ENCODE results near the gene GOLGA6D. TPM values are rescaled to one million over a fixed set of nuclear protein-coding genes. Genes with fewer than 3 reads are reported as not detected.
"Not testable (repeated sequence)": the region's sequence is repeated elsewhere in the genome, so short reads cannot be mapped to it uniquely, and the experiment has no call there.

GOLGA6D gene
- total RNA-seq, 2 donors from 2014 or later, result 0.16 TPM; not detected in 1

GRCh38 chr15:75307778-75308390 lies 25.2 kb downstream of the GOLGA6D start:
- no peak overlapping the region for H3K4me3 Mint-ChIP-seq

GRCh38 chr15:75309711-75310110 lies 27.1 kb downstream of the GOLGA6D start:
- no peak overlapping the region for H3K27ac Mint-ChIP-seq
- ATAC-seq (replicated peaks), result no peak
- no peaks in the 10 kb centered on the region for H3K36me3 Mint-ChIP-seq (ENCODE audit: low read depth)
- peaks cover 34% of the 10 kb centered on the region for H3K27me3 Mint-ChIP-seq
- H3K4me1 Mint-ChIP-seq, result no peaks in the 10 kb centered on the region
- no peak overlapping the region for H3K4me3 Mint-ChIP-seq
- no peaks in the 10 kb centered on the region for H3K9me3 Mint-ChIP-seq

More at GRCh38 chr15:75307778-75308390, 25.2 kb downstream of the GOLGA6D start:
- peaks cover 47% of the 10 kb centered on the region for H3K27me3 Mint-ChIP-seq
- no peaks in the 10 kb centered on the region for H3K9me3 Mint-ChIP-seq
- H3K27ac Mint-ChIP-seq, result no peak overlapping the region
- H3K4me1 Mint-ChIP-seq, result no peaks in the 10 kb centered on the region
- no peaks in the 10 kb centered on the region for H3K36me3 Mint-ChIP-seq (ENCODE audit: low read depth)
- no peak for ATAC-seq (replicated peaks)

- not testable (repeated sequence) for H3K4me1 Mint-ChIP-seq; H3K27ac Mint-ChIP-seq; H3K9me3 Mint-ChIP-seq; H3K36me3 Mint-ChIP-seq (ENCODE audit: low read depth); ATAC-seq (replicated peaks)
- peak overlapping the region; percentile 4 for H3K4me3 Mint-ChIP-seq
- H3K27me3 Mint-ChIP-seq, result peaks cover 19% of the 10 kb centered on the region
These were observed 29.9 kb downstream of the GOLGA6D start for GRCh38 chr15:75312548-75312947.

GRCh38 chr15:75313116-75313845 lies 30.6 kb downstream of the GOLGA6D start:
- Mint-ChIP-seq H3K36me3 (ENCODE audit: low read depth) (no peaks in the 10 kb centered on the region), H3K4me1 (no peaks in the 10 kb centered on the region), H3K9me3 (no peaks in the 10 kb centered on the region), H3K27me3 (peaks cover 14% of the 10 kb centered on the region), H3K4me3 (peak overlapping the region; percentile 4), H3K27ac (no peak overlapping the region)
- ATAC-seq (replicated peaks), result peak; percentile 90

GRCh38 chr15:75314552-75315290 lies 32.1 kb downstream of the GOLGA6D start:
- no peaks in the 10 kb centered on the region for H3K36me3 Mint-ChIP-seq (ENCODE audit: low read depth)
- no peak overlapping the region for H3K27ac Mint-ChIP-seq
- no peaks in the 10 kb centered on the region for H3K9me3 Mint-ChIP-seq
- no peaks in the 10 kb centered on the region for H3K4me1 Mint-ChIP-seq
- no peak overlapping the region for H3K4me3 Mint-ChIP-seq
- ATAC-seq (replicated peaks), result no peak
- peaks cover 10% of the 10 kb centered on the region for H3K27me3 Mint-ChIP-seq

GRCh38 chr15:75319231-75319897 lies 36.7 kb downstream of the GOLGA6D start:
- H3K36me3 Mint-ChIP-seq (ENCODE audit: low read depth); H3K4me3 Mint-ChIP-seq; ATAC-seq (replicated peaks); H3K4me1 Mint-ChIP-seq; H3K9me3 Mint-ChIP-seq; H3K27ac Mint-ChIP-seq; H3K27me3 Mint-ChIP-seq: not testable (repeated sequence)

- Mint-ChIP-seq H3K36me3 (ENCODE audit: low read depth) (no peaks in the 10 kb centered on the region), H3K4me1 (no peaks in the 10 kb centered on the region), H3K27ac (no peak overlapping the region), H3K27me3 (peaks cover 3% of the 10 kb centered on the region), H3K4me3 (no peak overlapping the region), H3K9me3 (no peaks in the 10 kb centered on the region)
- no peak for ATAC-seq (replicated peaks)
These were observed 39.1 kb downstream of the GOLGA6D start for GRCh38 chr15:75321711-75322110.

GRCh38 chr15:75325922-75326321 lies 43.3 kb downstream of the GOLGA6D start:
- no peak for ATAC-seq (replicated peaks)
- Mint-ChIP-seq H3K36me3 (ENCODE audit: low read depth) (no peaks in the 10 kb centered on the region), H3K4me3 (no peak overlapping the region), H3K4me1 (no peaks in the 10 kb centered on the region), H3K27me3 (peaks cover 7% of the 10 kb centered on the region), H3K27ac (no peak overlapping the region), H3K9me3 (no peaks in the 10 kb centered on the region)

- Mint-ChIP-seq H3K27me3 (peaks cover 7% of the 10 kb centered on the region), H3K4me1 (no peaks in the 10 kb centered on the region), H3K9me3 (no peaks in the 10 kb centered on the region), H3K4me3 (no peak overlapping the region), H3K27ac (no peak overlapping the region), H3K36me3 (ENCODE audit: low read depth) (no peaks in the 10 kb centered on the region)
- no peak for ATAC-seq (replicated peaks)
These were observed 44.4 kb downstream of the GOLGA6D start for GRCh38 chr15:75327005-75327404.

GRCh38 chr15:75327491-75327890 lies 44.9 kb downstream of the GOLGA6D start:
- Mint-ChIP-seq H3K27ac (no peak overlapping the region), H3K27me3 (peaks cover 7% of the 10 kb centered on the region), H3K9me3 (no peaks in the 10 kb centered on the region), H3K4me3 (no peak overlapping the region), H3K36me3 (ENCODE audit: low read depth) (no peaks in the 10 kb centered on the region), H3K4me1 (no peaks in the 10 kb centered on the region)
- no peak for ATAC-seq (replicated peaks)

GRCh38 chr15:75328493-75329314 lies 46.1 kb downstream of the GOLGA6D start:
- H3K36me3 Mint-ChIP-seq (ENCODE audit: low read depth), result no peaks in the 10 kb centered on the region
- ATAC-seq (replicated peaks), result no peak
- peak overlapping the region; percentile 35 for H3K27ac Mint-ChIP-seq
- H3K4me3 Mint-ChIP-seq, result no peak overlapping the region
- H3K9me3 Mint-ChIP-seq, result no peaks in the 10 kb centered on the region
- H3K27me3 Mint-ChIP-seq, result peaks cover 7% of the 10 kb centered on the region
- H3K4me1 Mint-ChIP-seq, result no peaks in the 10 kb centered on the region

- no peak overlapping the region for H3K4me3 Mint-ChIP-seq
- no peaks in the 10 kb centered on the region for H3K9me3 Mint-ChIP-seq
- peaks cover 4% of the 10 kb centered on the region for H3K27me3 Mint-ChIP-seq
- no peak for ATAC-seq (replicated peaks)
- H3K36me3 Mint-ChIP-seq (ENCODE audit: low read depth), result no peaks in the 10 kb centered on the region
- H3K4me1 Mint-ChIP-seq, result no peaks in the 10 kb centered on the region
- no peak overlapping the region for H3K27ac Mint-ChIP-seq
These were observed 46.9 kb downstream of the GOLGA6D start for GRCh38 chr15:75329571-75329970.

- not testable (repeated sequence) for H3K27me3 Mint-ChIP-seq; H3K27ac Mint-ChIP-seq; H3K36me3 Mint-ChIP-seq (ENCODE audit: low read depth); H3K4me3 Mint-ChIP-seq; ATAC-seq (replicated peaks); H3K9me3 Mint-ChIP-seq
- H3K4me1 Mint-ChIP-seq, result peaks cover 11% of the 10 kb centered on the region
These were observed 49.5 kb downstream of the GOLGA6D start for GRCh38 chr15:75332093-75332492.
